NB4 (cell line): ENCODE results near the gene DHDH.

Experiments used
- DNase-seq: peaks from one replicate; pipeline ENCODE4 v3.0.0; 2010; ENCODE audit warnings: low read depth
- H3K4me3 ChIP-seq: one replicate; pipeline ENCODE4 v1.5.1; 2011; ENCODE audit warnings: mild to moderate bottlenecking, low read depth, low read length, moderate library complexity
- MYC ChIP-seq: IDR thresholded peaks from 2 replicates; pipeline ENCODE4 v1.6.1; 2011; ENCODE audit warnings: low read depth, low read length
- POLR2A ChIP-seq: IDR thresholded peaks from 2 replicates; pipeline ENCODE4 v1.6.1; 2011; ENCODE audit warnings: mild to moderate bottlenecking; ENCODE audit not compliant: insufficient read length; ENCODE audit errors: extremely low read depth
- TF ChIP-seq, protein P1 (sequence below): IDR thresholded peaks from 2 replicates; pipeline ENCODE4 v1.6.1; 2011; ENCODE audit warnings: low read depth, low read length
- TF ChIP-seq, protein P2 (sequence below): IDR thresholded peaks from one replicate; pipeline ENCODE4 v1.5.1; 2012; ENCODE audit warnings: low read depth, low read length

The DHDH gene

DNA sequence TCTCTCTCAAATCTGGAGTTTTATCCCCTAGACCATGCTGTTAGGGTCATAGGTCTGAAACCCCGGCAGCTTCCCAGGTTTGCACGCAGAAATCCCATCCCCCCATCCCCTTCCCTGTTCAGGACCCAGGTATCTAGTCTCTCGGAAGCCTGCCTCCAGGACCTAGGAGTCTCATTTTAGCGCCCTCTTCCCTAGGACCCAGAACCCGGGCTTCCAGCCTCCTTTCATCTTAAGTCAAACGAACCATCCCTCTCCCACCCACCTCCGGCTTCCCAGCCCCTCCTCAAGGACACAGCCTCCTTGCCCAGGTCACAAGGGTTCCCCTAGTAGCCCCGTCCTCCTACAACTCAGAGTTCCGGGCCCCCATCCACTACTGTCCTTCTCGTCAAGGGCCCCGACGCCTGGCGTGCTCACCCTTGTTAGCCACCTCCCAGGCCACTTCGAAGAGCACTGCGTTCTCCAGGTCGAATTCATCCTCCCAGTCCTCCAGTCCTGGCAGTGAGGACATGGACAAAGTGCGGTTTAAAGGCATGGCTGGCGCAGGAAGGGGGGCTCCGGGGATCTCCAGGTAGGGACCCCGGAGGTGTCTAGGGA is 59.2 kb downstream of the DHDH start:
- no peak for DNase-seq
- TF ChIP-seq POLR2A (no peak), MYC (no peak)
- TF ChIP-seq, protein P1, sequence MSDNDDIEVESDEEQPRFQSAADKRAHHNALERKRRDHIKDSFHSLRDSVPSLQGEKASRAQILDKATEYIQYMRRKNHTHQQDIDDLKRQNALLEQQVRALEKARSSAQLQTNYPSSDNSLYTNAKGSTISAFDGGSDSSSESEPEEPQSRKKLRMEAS, result no peak
- TF ChIP-seq, protein P2, sequence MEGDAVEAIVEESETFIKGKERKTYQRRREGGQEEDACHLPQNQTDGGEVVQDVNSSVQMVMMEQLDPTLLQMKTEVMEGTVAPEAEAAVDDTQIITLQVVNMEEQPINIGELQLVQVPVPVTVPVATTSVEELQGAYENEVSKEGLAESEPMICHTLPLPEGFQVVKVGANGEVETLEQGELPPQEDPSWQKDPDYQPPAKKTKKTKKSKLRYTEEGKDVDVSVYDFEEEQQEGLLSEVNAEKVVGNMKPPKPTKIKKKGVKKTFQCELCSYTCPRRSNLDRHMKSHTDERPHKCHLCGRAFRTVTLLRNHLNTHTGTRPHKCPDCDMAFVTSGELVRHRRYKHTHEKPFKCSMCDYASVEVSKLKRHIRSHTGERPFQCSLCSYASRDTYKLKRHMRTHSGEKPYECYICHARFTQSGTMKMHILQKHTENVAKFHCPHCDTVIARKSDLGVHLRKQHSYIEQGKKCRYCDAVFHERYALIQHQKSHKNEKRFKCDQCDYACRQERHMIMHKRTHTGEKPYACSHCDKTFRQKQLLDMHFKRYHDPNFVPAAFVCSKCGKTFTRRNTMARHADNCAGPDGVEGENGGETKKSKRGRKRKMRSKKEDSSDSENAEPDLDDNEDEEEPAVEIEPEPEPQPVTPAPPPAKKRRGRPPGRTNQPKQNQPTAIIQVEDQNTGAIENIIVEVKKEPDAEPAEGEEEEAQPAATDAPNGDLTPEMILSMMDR, result no peak
- H3K4me3 ChIP-seq, result peak overlapping the region; percentile 92

DNA sequence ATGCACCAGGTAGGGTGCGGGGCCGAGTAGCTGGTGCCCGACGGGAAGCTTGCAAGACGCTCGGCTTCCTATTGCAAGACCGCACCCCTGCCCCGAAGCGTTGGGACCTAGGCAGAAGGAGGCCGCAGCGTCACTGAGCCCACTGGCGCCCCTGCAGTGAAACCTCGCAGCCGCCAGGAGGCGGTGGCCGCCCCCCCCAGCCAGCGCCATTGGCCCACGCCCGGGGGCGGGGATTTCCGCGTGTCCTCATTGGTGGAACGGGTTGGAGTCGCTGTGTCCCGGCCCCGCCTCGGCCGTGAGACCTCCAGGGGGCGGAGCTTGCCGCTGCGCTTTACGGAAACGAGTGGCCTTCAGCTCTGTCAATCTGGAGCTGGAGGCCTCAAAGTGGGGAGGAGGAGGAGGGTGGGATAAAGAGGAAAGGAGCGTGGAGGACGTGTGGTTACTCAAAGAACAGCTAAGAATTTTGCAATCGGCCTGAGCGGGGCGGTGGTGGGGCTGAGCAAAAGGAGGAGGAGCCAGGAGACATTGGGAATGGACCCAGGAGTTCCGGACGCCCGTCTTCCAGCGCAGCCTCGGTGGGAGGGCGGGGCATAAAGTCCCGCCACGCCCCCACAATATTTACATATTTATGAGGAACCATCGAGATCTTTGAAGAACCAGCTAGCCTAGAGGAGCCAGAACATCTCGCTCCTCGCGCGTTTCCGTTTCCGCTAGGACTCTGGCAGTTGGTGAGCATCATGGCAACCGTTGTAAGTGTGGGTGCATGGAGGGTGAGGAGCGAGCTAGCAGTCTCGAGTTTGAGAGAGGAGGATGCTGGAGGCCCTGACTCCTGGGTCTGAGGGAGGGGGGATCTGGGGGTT is 59.9 kb downstream of the DHDH start, which contains the start of the genes GYS1 and RUVBL2:
TSS of gene GYS1 (minus strand) at position 135 of the 860 bp plus-strand sequence. CDS start 197 bp downstream, outside the sequence.
TSS of gene RUVBL2 (plus strand) at position 713 of the 860 bp plus-strand sequence. CDS start at position 738, 25 bp downstream.
- TF ChIP-seq, protein P2, result peak; percentile 55
- peak; percentile 93 for TF ChIP-seq MYC
- TF ChIP-seq, protein P1, result peak; percentile 75
- TF ChIP-seq POLR2A, result peak; percentile 95

DNA sequence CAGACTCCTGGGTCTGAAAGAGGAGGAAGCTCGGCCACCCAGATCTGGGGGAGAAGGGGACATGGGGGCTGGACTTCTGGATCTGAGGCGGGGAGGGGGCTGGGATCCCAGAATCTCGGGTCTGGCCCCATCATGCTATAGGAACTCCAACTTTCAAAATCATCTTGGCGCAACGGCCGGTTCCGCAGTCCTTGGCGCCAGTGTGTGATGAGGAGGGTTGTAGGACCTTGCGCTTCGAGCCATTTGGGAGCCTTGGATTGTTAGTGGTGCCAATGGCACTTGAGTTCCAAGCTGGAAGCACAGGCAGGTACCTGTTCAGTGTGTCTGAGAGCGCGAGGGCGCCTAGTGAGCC is 60.5 kb downstream of the DHDH start:
- TF ChIP-seq, protein P1, result no peak
- TF ChIP-seq POLR2A (no peak), MYC (no peak)
- TF ChIP-seq, protein P2, result no peak
- DNase-seq, result no peak
- H3K4me3 ChIP-seq, result peak overlapping the region; percentile 95

More for the DNA sequence above, 59.9 kb downstream of the DHDH start, which contains the start of the genes GYS1 and RUVBL2:
- peak within 1 kb of the TSS; percentile 95 for H3K4me3 ChIP-seq
- peak; percentile 99 for DNase-seq
